ENCODE data around the gene GFRA1. TPM values are rescaled to one million over a fixed set of nuclear protein-coding genes. Genes with fewer than 3 reads are reported as not detected.

The GFRA1 gene
- total and polyA plus RNA-seq, 2 of the 8 experiments (the other 6 are each of a cell fraction or from before 2014, with no cell fraction given): 1.1 to 2.0 TPM

DNA sequence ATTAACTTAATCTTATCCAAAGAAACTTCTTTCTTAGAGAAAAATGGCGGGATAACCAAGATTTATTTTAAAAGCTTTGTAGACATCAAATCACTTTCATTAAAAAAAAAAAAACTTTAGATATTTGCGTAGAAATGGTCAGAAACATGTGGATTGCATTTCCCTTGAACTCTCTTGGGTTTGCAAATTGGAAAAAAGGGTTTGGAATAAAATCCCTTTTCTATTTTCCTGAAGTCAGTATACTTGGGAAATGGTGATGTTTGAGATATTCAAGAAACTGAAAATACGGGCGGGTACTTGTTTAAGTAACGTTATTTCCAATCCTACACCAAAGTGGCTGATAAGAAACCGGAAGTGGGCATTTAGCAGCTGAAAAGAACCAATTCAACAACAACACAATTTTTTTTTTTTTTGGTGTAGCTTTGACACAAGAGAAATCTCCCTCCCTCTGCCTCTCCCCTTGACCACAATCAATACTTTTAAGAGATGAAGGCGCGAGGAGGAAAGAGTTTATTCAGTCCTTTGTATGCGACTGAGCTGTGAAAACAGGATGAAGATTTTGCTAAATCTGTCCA lies 13.7 kb upstream of the GFRA1 start (continued):
- TF ChIP-seq, protein P1, sequence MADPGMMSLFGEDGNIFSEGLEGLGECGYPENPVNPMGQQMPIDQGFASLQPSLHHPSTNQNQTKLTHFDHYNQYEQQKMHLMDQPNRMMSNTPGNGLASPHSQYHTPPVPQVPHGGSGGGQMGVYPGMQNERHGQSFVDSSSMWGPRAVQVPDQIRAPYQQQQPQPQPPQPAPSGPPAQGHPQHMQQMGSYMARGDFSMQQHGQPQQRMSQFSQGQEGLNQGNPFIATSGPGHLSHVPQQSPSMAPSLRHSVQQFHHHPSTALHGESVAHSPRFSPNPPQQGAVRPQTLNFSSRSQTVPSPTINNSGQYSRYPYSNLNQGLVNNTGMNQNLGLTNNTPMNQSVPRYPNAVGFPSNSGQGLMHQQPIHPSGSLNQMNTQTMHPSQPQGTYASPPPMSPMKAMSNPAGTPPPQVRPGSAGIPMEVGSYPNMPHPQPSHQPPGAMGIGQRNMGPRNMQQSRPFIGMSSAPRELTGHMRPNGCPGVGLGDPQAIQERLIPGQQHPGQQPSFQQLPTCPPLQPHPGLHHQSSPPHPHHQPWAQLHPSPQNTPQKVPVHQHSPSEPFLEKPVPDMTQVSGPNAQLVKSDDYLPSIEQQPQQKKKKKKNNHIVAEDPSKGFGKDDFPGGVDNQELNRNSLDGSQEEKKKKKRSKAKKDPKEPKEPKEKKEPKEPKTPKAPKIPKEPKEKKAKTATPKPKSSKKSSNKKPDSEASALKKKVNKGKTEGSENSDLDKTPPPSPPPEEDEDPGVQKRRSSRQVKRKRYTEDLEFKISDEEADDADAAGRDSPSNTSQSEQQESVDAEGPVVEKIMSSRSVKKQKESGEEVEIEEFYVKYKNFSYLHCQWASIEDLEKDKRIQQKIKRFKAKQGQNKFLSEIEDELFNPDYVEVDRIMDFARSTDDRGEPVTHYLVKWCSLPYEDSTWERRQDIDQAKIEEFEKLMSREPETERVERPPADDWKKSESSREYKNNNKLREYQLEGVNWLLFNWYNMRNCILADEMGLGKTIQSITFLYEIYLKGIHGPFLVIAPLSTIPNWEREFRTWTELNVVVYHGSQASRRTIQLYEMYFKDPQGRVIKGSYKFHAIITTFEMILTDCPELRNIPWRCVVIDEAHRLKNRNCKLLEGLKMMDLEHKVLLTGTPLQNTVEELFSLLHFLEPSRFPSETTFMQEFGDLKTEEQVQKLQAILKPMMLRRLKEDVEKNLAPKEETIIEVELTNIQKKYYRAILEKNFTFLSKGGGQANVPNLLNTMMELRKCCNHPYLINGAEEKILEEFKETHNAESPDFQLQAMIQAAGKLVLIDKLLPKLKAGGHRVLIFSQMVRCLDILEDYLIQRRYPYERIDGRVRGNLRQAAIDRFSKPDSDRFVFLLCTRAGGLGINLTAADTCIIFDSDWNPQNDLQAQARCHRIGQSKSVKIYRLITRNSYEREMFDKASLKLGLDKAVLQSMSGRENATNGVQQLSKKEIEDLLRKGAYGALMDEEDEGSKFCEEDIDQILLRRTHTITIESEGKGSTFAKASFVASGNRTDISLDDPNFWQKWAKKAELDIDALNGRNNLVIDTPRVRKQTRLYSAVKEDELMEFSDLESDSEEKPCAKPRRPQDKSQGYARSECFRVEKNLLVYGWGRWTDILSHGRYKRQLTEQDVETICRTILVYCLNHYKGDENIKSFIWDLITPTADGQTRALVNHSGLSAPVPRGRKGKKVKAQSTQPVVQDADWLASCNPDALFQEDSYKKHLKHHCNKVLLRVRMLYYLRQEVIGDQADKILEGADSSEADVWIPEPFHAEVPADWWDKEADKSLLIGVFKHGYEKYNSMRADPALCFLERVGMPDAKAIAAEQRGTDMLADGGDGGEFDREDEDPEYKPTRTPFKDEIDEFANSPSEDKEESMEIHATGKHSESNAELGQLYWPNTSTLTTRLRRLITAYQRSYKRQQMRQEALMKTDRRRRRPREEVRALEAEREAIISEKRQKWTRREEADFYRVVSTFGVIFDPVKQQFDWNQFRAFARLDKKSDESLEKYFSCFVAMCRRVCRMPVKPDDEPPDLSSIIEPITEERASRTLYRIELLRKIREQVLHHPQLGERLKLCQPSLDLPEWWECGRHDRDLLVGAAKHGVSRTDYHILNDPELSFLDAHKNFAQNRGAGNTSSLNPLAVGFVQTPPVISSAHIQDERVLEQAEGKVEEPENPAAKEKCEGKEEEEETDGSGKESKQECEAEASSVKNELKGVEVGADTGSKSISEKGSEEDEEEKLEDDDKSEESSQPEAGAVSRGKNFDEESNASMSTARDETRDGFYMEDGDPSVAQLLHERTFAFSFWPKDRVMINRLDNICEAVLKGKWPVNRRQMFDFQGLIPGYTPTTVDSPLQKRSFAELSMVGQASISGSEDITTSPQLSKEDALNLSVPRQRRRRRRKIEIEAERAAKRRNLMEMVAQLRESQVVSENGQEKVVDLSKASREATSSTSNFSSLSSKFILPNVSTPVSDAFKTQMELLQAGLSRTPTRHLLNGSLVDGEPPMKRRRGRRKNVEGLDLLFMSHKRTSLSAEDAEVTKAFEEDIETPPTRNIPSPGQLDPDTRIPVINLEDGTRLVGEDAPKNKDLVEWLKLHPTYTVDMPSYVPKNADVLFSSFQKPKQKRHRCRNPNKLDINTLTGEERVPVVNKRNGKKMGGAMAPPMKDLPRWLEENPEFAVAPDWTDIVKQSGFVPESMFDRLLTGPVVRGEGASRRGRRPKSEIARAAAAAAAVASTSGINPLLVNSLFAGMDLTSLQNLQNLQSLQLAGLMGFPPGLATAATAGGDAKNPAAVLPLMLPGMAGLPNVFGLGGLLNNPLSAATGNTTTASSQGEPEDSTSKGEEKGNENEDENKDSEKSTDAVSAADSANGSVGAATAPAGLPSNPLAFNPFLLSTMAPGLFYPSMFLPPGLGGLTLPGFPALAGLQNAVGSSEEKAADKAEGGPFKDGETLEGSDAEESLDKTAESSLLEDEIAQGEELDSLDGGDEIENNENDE (IDR thresholded peaks at IDR 0.05; ENCODE audit: insufficient replicate concordance, low read length): no peak
- TF ChIP-seq SIX5 (IDR thresholded peaks at IDR 0.05; ENCODE audit: low read depth, low read length) (no peak), RNF2 (IDR thresholded peaks at IDR 0.05; ENCODE audit: borderline replicate concordance, low read depth, low read length, missing control alignments, poor library complexity, severe bottlenecking) (no peak), PHF8 (conservative IDR thresholded peaks at IDR 0.05; ENCODE audit: low read depth, low read length) (no peak), KDM5A (IDR thresholded peaks at IDR 0.05; ENCODE audit: low read length) (no peak), FOSL1 (IDR thresholded peaks at IDR 0.05; ENCODE audit: insufficient read depth, low read depth, low read length) (no peak), GTF2F1 (IDR thresholded peaks at IDR 0.05; ENCODE audit: borderline replicate concordance, low read depth, low read length) (no peak), YY1 (IDR thresholded peaks at IDR 0.05; ENCODE audit: low read depth, low read length) (no peak), RXRA (IDR thresholded peaks at IDR 0.05; ENCODE audit: insufficient read depth, low read depth, low read length) (no peak), SP1 (IDR thresholded peaks at IDR 0.05; ENCODE audit: low read depth, low read length) (no peak)
